ENCODE data around the gene RAB11A. TPM values are rescaled to one million over a fixed set of nuclear protein-coding genes. Genes with fewer than 3 reads are reported as not detected.

RAB11A gene
- total RNA-seq, 1 donor from 2014 or later, result 204 TPM

- peaks cover 6% of the 10 kb centered on the region for H3K4me1 Mint-ChIP-seq
- DNase-seq (ENCODE audit: low spot score in 2 of 2, unreplicated experiment in 2 of 2), result no peak
- H3K36me3 Mint-ChIP-seq, result no peaks in the 10 kb centered on the region
- H3K4me3 Mint-ChIP-seq, result no peak overlapping the region
- H3K27ac Mint-ChIP-seq, result peak overlapping the region; percentile 57
- H3K27me3 Mint-ChIP-seq (ENCODE audit: low read depth), result no peaks in the 10 kb centered on the region
- no peak for TF ChIP-seq CTCF (IDR thresholded peaks at IDR 0.05; ENCODE audit: unreplicated experiment)
- H3K9me3 Mint-ChIP-seq, result no peaks in the 10 kb centered on the region
Observed at GRCh38 chr15:65924004-65924403, 54.7 kb downstream of the RAB11A start.

GRCh38 chr15:65925338-65925737 lies 56.0 kb downstream of the RAB11A start:
- Mint-ChIP-seq H3K4me3 (no peak overlapping the region), H3K4me1 (peaks cover 12% of the 10 kb centered on the region), H3K9me3 (no peaks in the 10 kb centered on the region), H3K27me3 (ENCODE audit: low read depth) (no peaks in the 10 kb centered on the region), H3K27ac (no peak overlapping the region), H3K36me3 (no peaks in the 10 kb centered on the region)
- TF ChIP-seq CTCF (IDR thresholded peaks at IDR 0.05; ENCODE audit: unreplicated experiment), result no peak
- DNase-seq (ENCODE audit: low spot score in 2 of 2, unreplicated experiment in 2 of 2), result no peak

- Mint-ChIP-seq H3K27me3 (ENCODE audit: low read depth) (no peaks in the 10 kb centered on the region), H3K4me1 (peaks cover 14% of the 10 kb centered on the region), H3K4me3 (no peak overlapping the region), H3K36me3 (no peaks in the 10 kb centered on the region), H3K27ac (no peak overlapping the region), H3K9me3 (no peaks in the 10 kb centered on the region)
- TF ChIP-seq CTCF (IDR thresholded peaks at IDR 0.05; ENCODE audit: unreplicated experiment), result no peak
- DNase-seq (ENCODE audit: low spot score in 2 of 2, unreplicated experiment in 2 of 2), result no peak
Observed at GRCh38 chr15:65926459-65926858, 57.2 kb downstream of the RAB11A start.

GRCh38 chr15:65926899-65927298 lies 57.6 kb downstream of the RAB11A start:
- TF ChIP-seq CTCF (IDR thresholded peaks at IDR 0.05; ENCODE audit: unreplicated experiment), result no peak
- H3K27ac Mint-ChIP-seq, result no peak overlapping the region
- no peak for DNase-seq (ENCODE audit: low spot score in 2 of 2, unreplicated experiment in 2 of 2)
- no peaks in the 10 kb centered on the region for H3K9me3 Mint-ChIP-seq
- no peaks in the 10 kb centered on the region for H3K36me3 Mint-ChIP-seq
- H3K4me3 Mint-ChIP-seq, result no peak overlapping the region
- H3K27me3 Mint-ChIP-seq (ENCODE audit: low read depth), result no peaks in the 10 kb centered on the region
- peaks cover 14% of the 10 kb centered on the region for H3K4me1 Mint-ChIP-seq

GRCh38 chr15:65927545-65927944 lies 58.3 kb downstream of the RAB11A start:
- no peak for DNase-seq (ENCODE audit: low spot score in 2 of 2, unreplicated experiment in 2 of 2)
- no peaks in the 10 kb centered on the region for H3K27me3 Mint-ChIP-seq (ENCODE audit: low read depth)
- no peak overlapping the region for H3K4me3 Mint-ChIP-seq
- H3K4me1 Mint-ChIP-seq, result peaks cover 14% of the 10 kb centered on the region
- H3K27ac Mint-ChIP-seq, result no peak overlapping the region
- no peaks in the 10 kb centered on the region for H3K9me3 Mint-ChIP-seq
- no peak for TF ChIP-seq CTCF (IDR thresholded peaks at IDR 0.05; ENCODE audit: unreplicated experiment)
- no peaks in the 10 kb centered on the region for H3K36me3 Mint-ChIP-seq

GRCh38 chr15:65929573-65929972 lies 60.3 kb downstream of the RAB11A start:
- Mint-ChIP-seq H3K27me3 (ENCODE audit: low read depth) (no peaks in the 10 kb centered on the region), H3K36me3 (no peaks in the 10 kb centered on the region), H3K9me3 (no peaks in the 10 kb centered on the region), H3K27ac (no peak overlapping the region), H3K4me3 (no peak overlapping the region), H3K4me1 (peaks cover 14% of the 10 kb centered on the region)
- no peak for DNase-seq (ENCODE audit: low spot score in 2 of 2, unreplicated experiment in 2 of 2)
- TF ChIP-seq CTCF (IDR thresholded peaks at IDR 0.05; ENCODE audit: unreplicated experiment), result no peak
